ENCODE results near the gene A3GALT2.
A peak's percentile ranks its signal among the peaks of the same experiment; 100 is the strongest.

A3GALT2 gene

DNA sequence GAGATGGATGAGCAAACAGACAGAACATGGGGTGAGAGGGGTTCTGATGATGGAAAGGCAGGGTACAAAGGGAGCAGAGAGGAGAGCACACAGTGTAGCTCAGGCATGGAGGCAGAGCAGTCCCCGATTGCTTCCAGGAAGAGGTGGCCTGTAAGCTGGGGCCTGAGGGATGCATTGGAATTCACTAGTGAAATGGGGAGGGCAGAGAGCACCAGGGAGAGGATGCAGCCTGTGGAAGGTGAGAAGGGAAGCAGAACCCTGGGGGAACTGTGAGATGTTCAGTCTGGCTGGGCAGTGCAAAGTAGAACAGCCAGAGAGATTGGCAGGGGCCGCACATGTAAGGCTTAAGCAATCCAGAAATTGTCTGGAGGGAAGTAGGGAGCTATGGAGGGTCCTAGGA, 52.4 kb downstream of the A3GALT2 start:
- intact Hi-C loops (cut with micrococcal nuclease), result no loop called here
- Mint-ChIP-seq H3K4me3 (no peak overlapping the region), H3K27ac (no peak overlapping the region), H3K4me1 (ENCODE audit: low read depth) (peaks cover 23% of the 10 kb centered on the region), H3K36me3 (ENCODE audit: low read depth) (peaks cover 70% of the 10 kb centered on the region), H3K9me3 (no peaks in the 10 kb centered on the region), H3K27me3 (no peaks in the 10 kb centered on the region)

- Mint-ChIP-seq H3K36me3 (ENCODE audit: low read depth) (peaks cover 65% of the 10 kb centered on the region), H3K27ac (no peak overlapping the region)
- intact Hi-C loops (cut with micrococcal nuclease), result no loop called here
These were observed 53.3 kb downstream of the A3GALT2 start for GRCh38 chr1:33267468-33268205.

GRCh38 chr1:33266766-33267165, 54.1 kb downstream of the A3GALT2 start:
- Mint-ChIP-seq H3K36me3 (ENCODE audit: low read depth) (peaks cover 64% of the 10 kb centered on the region), H3K9me3 (no peaks in the 10 kb centered on the region), H3K27ac (no peak overlapping the region), H3K4me1 (ENCODE audit: low read depth) (peaks cover 22% of the 10 kb centered on the region), H3K27me3 (no peaks in the 10 kb centered on the region), H3K4me3 (no peak overlapping the region)
- intact Hi-C loops (cut with micrococcal nuclease), result no loop called here

More at GRCh38 chr1:33267468-33268205, 53.3 kb downstream of the A3GALT2 start:
- Mint-ChIP-seq H3K4me1 (ENCODE audit: low read depth) (peaks cover 21% of the 10 kb centered on the region), H3K9me3 (no peaks in the 10 kb centered on the region), H3K27me3 (no peaks in the 10 kb centered on the region), H3K4me3 (no peak overlapping the region)

DNA sequence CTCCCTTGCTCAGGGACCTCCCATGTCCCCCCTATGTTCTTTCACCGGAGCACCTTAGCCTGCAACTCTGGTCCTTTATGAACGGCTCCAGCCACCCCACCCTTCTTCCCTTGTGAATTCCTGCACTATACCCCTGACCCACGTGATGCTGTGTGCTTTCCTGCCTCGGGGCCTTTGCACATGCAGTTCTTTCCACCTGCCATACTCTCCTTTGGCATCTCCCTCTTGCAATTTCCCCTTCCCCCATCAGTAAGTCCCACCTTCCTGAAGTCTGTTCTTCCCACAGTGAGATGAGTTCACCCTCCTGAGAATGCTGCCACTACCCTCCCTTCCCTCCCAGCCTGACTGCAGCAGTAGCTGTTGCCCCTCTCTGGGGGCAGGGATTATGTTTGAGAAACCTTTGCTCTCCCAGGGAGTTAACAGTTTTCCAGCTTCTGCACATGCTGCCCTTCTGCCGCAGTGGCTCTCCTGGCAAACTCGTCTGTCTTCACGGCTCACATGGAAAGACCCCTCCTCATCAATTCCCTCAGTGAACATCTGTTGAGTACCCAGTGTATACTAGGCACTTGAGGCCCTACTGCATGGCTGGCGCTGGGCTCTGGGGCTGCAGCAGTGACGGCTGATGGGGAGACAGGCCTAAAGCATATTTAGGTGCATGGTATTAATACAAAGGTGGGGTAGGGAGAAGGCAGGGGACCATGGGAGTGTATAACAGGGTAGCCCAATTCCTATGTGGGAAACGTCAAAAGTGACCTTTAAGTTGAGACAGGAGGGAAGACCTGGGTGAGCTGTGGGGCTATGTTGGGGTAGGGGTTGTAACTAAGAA, 54.9 kb downstream of the A3GALT2 start:
- Mint-ChIP-seq H3K9me3 (no peaks in the 10 kb centered on the region), H3K27ac (no peak overlapping the region), H3K4me1 (ENCODE audit: low read depth) (peaks cover 24% of the 10 kb centered on the region), H3K4me3 (no peak overlapping the region), H3K36me3 (ENCODE audit: low read depth) (peaks cover 56% of the 10 kb centered on the region), H3K27me3 (no peaks in the 10 kb centered on the region)
- intact Hi-C loops (cut with micrococcal nuclease), result no loop called here

- no peak overlapping the region for H3K27ac Mint-ChIP-seq
- intact Hi-C loops (cut with micrococcal nuclease), result no loop called here
- peaks cover 40% of the 10 kb centered on the region for H3K4me1 Mint-ChIP-seq (ENCODE audit: low read depth)
- no peaks in the 10 kb centered on the region for H3K9me3 Mint-ChIP-seq
- H3K36me3 Mint-ChIP-seq (ENCODE audit: low read depth), result peaks cover 53% of the 10 kb centered on the region
- no peak overlapping the region for H3K4me3 Mint-ChIP-seq
- H3K27me3 Mint-ChIP-seq, result no peaks in the 10 kb centered on the region
These were observed 56.9 kb downstream of the A3GALT2 start for GRCh38 chr1:33263890-33264504.

DNA sequence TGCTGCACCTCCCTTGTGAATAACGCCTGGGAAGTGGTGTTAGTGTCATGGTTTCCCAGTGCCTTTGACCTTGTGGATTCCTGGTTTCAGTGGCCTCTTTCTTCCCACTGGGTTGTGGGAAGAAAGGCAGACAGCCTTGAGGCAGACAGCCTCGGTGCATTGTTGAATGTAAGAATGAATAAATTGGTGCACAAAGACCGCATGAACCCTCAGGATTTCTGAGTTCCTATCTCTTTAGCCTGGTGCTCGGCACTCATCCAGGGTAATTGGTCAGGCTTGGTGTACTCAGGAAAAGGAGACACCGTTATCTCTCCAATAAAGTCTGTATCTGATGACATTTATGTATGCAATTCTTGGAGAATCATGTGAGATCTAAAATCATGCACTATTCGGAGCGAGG, 59.6 kb downstream of the A3GALT2 start:
- H3K27ac Mint-ChIP-seq, result no peak overlapping the region
- H3K4me3 Mint-ChIP-seq, result no peak overlapping the region
- intact Hi-C loops (cut with micrococcal nuclease), result no loop called here
- H3K9me3 Mint-ChIP-seq, result no peaks in the 10 kb centered on the region
- peaks cover 47% of the 10 kb centered on the region for H3K4me1 Mint-ChIP-seq (ENCODE audit: low read depth)
- H3K27me3 Mint-ChIP-seq, result no peaks in the 10 kb centered on the region
- H3K36me3 Mint-ChIP-seq (ENCODE audit: low read depth), result peaks cover 42% of the 10 kb centered on the region

DNA sequence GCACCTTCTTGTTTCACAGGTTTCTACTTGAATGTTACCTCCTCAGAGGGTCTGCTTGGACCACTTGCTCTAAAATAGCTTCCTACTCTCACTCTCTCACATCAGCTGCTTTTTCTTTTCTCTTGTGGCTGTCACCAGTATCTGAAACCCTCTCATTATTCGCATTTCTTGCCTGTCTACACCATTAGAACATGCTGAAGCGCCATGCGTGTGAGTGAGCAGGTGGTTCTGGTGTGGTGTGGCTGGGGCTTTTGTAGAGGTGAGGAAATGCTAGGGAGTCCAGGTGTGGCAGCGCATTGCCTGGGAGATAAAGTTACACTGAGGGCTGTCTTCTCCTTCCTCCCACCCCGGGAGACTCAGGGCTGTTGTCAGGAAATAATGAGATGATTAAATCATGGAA, 60.5 kb downstream of the A3GALT2 start:
- Mint-ChIP-seq H3K9me3 (no peaks in the 10 kb centered on the region), H3K27ac (no peak overlapping the region), H3K27me3 (no peaks in the 10 kb centered on the region), H3K4me3 (no peak overlapping the region), H3K4me1 (ENCODE audit: low read depth) (peaks cover 39% of the 10 kb centered on the region), H3K36me3 (ENCODE audit: low read depth) (peaks cover 33% of the 10 kb centered on the region)
- intact Hi-C loops (cut with micrococcal nuclease), result no loop called here

- H3K4me1 Mint-ChIP-seq (ENCODE audit: low read depth), result peaks cover 45% of the 10 kb centered on the region
- H3K27me3 Mint-ChIP-seq, result no peaks in the 10 kb centered on the region
- H3K36me3 Mint-ChIP-seq (ENCODE audit: low read depth), result peaks cover 33% of the 10 kb centered on the region
- H3K4me3 Mint-ChIP-seq, result no peak overlapping the region
- no peaks in the 10 kb centered on the region for H3K9me3 Mint-ChIP-seq
- intact Hi-C loops (cut with micrococcal nuclease), result no loop called here
- H3K27ac Mint-ChIP-seq, result no peak overlapping the region
These were observed 61.0 kb downstream of the A3GALT2 start for GRCh38 chr1:33259879-33260278.

GRCh38 chr1:33258788-33259274, 62.1 kb downstream of the A3GALT2 start:
- intact Hi-C loops (cut with micrococcal nuclease), result no loop called here
- Mint-ChIP-seq H3K27ac (no peak overlapping the region), H3K4me1 (ENCODE audit: low read depth) (peaks cover 49% of the 10 kb centered on the region), H3K9me3 (no peaks in the 10 kb centered on the region), H3K27me3 (peaks cover 3% of the 10 kb centered on the region), H3K4me3 (no peak overlapping the region), H3K36me3 (ENCODE audit: low read depth) (peaks cover 33% of the 10 kb centered on the region)

DNA sequence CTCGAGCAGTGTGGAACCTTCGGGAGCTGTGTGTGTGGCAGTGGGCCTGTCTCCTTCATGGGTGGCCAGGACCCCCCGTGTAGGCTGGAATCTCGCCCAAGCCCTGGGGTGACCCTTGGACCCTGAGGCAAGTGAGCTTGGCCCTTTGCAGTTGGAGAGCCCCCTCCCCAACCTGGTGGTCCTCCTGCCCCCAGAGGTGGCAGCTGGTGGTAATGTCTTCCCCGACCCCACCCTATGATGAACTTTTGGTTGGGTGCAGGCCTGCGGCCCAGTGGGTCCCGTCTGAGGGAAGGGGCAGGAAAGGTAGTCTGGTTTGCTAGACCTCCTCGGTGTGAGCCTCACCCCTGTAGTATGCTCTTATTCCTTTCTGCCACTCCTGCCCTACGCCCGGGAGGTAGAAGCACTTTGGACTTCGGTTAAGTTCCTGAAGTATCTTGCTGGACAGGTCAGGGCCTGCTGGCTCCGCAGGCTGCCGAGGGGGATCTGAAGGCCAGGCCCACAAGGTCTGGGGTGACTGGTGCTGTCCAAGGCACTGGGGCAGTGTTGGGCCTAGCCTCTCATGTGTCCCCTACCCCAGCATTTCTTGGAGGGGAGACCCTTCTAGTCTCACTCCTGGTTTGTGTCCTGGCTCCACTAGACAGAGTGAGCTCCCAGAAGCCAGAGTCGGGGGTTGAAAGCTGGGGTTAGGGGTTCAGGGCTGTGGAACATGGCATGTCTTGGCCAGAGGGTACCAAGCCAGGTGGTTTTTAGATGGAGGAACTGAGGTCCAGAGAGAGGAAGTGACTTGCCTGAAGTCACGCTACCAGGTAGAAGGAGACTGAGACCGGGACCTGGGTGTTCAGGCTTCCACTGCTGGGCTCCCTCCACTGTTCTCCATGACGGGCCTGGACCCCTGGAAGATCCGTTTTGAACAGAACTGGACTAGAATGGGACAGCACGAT, 62.9 kb downstream of the A3GALT2 start:
- H3K27me3 Mint-ChIP-seq, result peaks cover 3% of the 10 kb centered on the region
- peak overlapping the region; percentile 98 for H3K4me3 Mint-ChIP-seq
- no peaks in the 10 kb centered on the region for H3K9me3 Mint-ChIP-seq
- peaks cover 33% of the 10 kb centered on the region for H3K36me3 Mint-ChIP-seq (ENCODE audit: low read depth)
- intact Hi-C loops (cut with micrococcal nuclease), result no loop called here
- H3K4me1 Mint-ChIP-seq (ENCODE audit: low read depth), result peaks cover 49% of the 10 kb centered on the region
- peak overlapping the region; percentile 100 for H3K27ac Mint-ChIP-seq

GRCh38 chr1:33257207-33257771, 63.6 kb downstream of the A3GALT2 start:
- peaks cover 49% of the 10 kb centered on the region for H3K4me1 Mint-ChIP-seq (ENCODE audit: low read depth)
- peaks cover 26% of the 10 kb centered on the region for H3K36me3 Mint-ChIP-seq (ENCODE audit: low read depth)
- H3K4me3 Mint-ChIP-seq, result peak overlapping the region; percentile 98
- peak overlapping the region; percentile 100 for H3K27ac Mint-ChIP-seq
- no peaks in the 10 kb centered on the region for H3K9me3 Mint-ChIP-seq
- H3K27me3 Mint-ChIP-seq, result peaks cover 8% of the 10 kb centered on the region
- intact Hi-C loops (cut with micrococcal nuclease), result no loop called here

Measured in dendritic cell treated with granulocyte-macrophage colony-stimulating factor and Interleukin-4, amounts not matched to agents 40 ng/mL and 50 ng/mL, for 4 days (primary cell).